A549 (cell line): ENCODE measurements around the gene MBNL2.

Experiments used
- BCL3 ChIP-seq: fragments of >200 bp; sonication (Bioruptor Twin); formaldehyde crosslinking; IDR thresholded peaks from 3 replicates; pipeline ENCODE4 v1.6.1; 2016
- EP300 ChIP-seq, 2 experiments: fragments of >200 bp; sonication (Bioruptor Twin); formaldehyde crosslinking; IDR thresholded peaks; 2 replicates in 1 of 2; 3 replicates in 1 of 2; pipeline ENCODE4 v1.6.1; 2016 to 2017

- TF ChIP-seq BCL3 (no peak), EP300 (IDR thresholded peaks at IDR 0.05) (no peak)
These were observed 3.4 kb downstream of the MBNL2 start for GRCh38 chr13:97225533-97225932.
